Caco-2 (cell line): Measurements from ENCODE around the gene ACOT11. TPM values are rescaled to one million over a fixed set of nuclear protein-coding genes. Genes with fewer than 3 reads are reported as not detected.

Experiments
- BruUV-seq: library from RNA; stranded (reverse); fragments of 400-500 nt; replicated peaks from 2 replicates; lab custom pipeline; 2021; lab: Mats Ljungman, UMichigan
- CTCF ChIA-PET: fragments of 300-600 bp; sonication (Branson Sonifier 250); formaldehyde crosslinking; loops from one replicate; lab custom pipeline; 2022; ENCODE audit warnings: antibody characterized with exemption; lab: Charles Lee
- POLR2A ChIA-PET: fragments of 300-600 bp; sonication (Branson Sonifier 250); formaldehyde crosslinking; loops from one replicate; lab custom pipeline; 2022; ENCODE audit warnings: antibody characterized with exemption; lab: Charles Lee
- DNase-seq, 2 experiments: peaks; one replicate each; pipeline versions ENCODE4 v3.0.0 to v3.0.0-alpha.2; 2020 to 2022
- H3K27me3 ChIP-seq: replicated peaks from 2 replicates; pipeline ENCODE4 v1.6.0; 2011; ENCODE audit warnings: low read length; ENCODE audit not compliant: control insufficient read depth, insufficient read depth
- H3K36me3 ChIP-seq: 2 replicates; pipeline ENCODE4 v1.5.1; 2011; ENCODE audit warnings: low read length; ENCODE audit not compliant: control insufficient read depth, insufficient read depth
- H3K4me1 ChIP-seq: fragments of 250-450 bp; sonication (Bioruptor Pico); 2 replicates; pipeline ENCODE4 v1.5.1; 2020; ENCODE audit warnings: mild to moderate bottlenecking
- H3K4me3 ChIP-seq: 2 replicates; pipeline ENCODE4 v1.5.1; 2011; ENCODE audit warnings: low read depth, mild to moderate bottlenecking, control low read depth, low read length
- H3K9me3 ChIP-seq: fragments of 250-450 bp; sonication (Bioruptor Pico); 2 replicates; pipeline ENCODE4 v1.5.1; 2020; ENCODE audit warnings: mild to moderate bottlenecking, moderate library complexity
- H3K27ac Mint-ChIP-seq: one replicate; pipeline ENCODE4 v1.8.0; 2022; ENCODE audit warnings: mixed read lengths; ENCODE audit not compliant: unreplicated experiment
- H3K27me3 Mint-ChIP-seq: one replicate; pipeline ENCODE4 v1.8.0; 2022; ENCODE audit warnings: mixed read lengths; ENCODE audit not compliant: insufficient read depth, unreplicated experiment
- H3K36me3 Mint-ChIP-seq: one replicate; pipeline ENCODE4 v1.8.0; 2022; ENCODE audit warnings: mild to moderate bottlenecking, mixed read lengths; ENCODE audit not compliant: insufficient read depth, unreplicated experiment
- H3K4me1 Mint-ChIP-seq: one replicate; pipeline ENCODE4 v1.8.0; 2022; ENCODE audit warnings: low read depth, mixed read lengths; ENCODE audit not compliant: unreplicated experiment
- H3K4me3 Mint-ChIP-seq: one replicate; pipeline ENCODE4 v1.8.0; 2022; ENCODE audit warnings: mild to moderate bottlenecking, moderate library complexity, mixed read lengths; ENCODE audit not compliant: unreplicated experiment
- H3K9me3 Mint-ChIP-seq: one replicate; pipeline ENCODE4 v1.8.0; 2022; ENCODE audit warnings: mixed read lengths; ENCODE audit not compliant: unreplicated experiment
- CTCF ChIP-seq, 2 experiments: fragments of 200-600 bp in 1 of 2; IDR thresholded peaks; 1 replicate in 1 of 2; 2 replicates in 1 of 2; pipeline versions ENCODE4 v1.5.1 to v1.8.0; 2011 to 2022; ENCODE audit warnings: antibody characterized with exemption in 1 of 2, control low read depth in 1 of 2, inconsistent platforms in 1 of 2, low read depth in 1 of 2, low read length in 1 of 2, mild to moderate bottlenecking in 1 of 2, moderate library complexity in 1 of 2; ENCODE audit not compliant: insufficient read depth in 1 of 2, severe bottlenecking in 1 of 2, unreplicated experiment in 1 of 2
- intact Hi-C: fragments of 100-400 bp; cut with micrococcal nuclease; formaldehyde crosslinking; loops from one replicate; pipeline ENCODE4 v1.10.0; 2022; ENCODE audit not compliant: unreplicated experiment
- total RNA-seq: library from RNA; stranded (reverse); gene quantifications from 2 replicates; pipeline ENCODE4 v1.2.3, GENCODE V29; 2022

ACOT11 gene
- total RNA-seq, 1 experiment from 2014 or later: 4.1 TPM

- no peak for TF ChIP-seq CTCF (IDR thresholded peaks at IDR 0.05; ENCODE audit: insufficient read depth in 1 of 2, low read depth in 1 of 2, low read length in 1 of 2, severe bottlenecking in 1 of 2, unreplicated experiment in 1 of 2)
- no peak for DNase-seq
- Mint-ChIP-seq H3K9me3 (no peaks in the 10 kb centered on the region), H3K36me3 (no peaks in the 10 kb centered on the region), H3K27ac (no peak overlapping the region), H3K4me3 (no peak overlapping the region), H3K27me3 (no peaks in the 10 kb centered on the region), H3K4me1 (peaks cover 9% of the 10 kb centered on the region)
- ChIA-PET CTCF (interaction anchor here (0.6 kb wide), 1 partner anchor 47 kb away, joined by 7 read pairs; no protein-coding TSS in a partner anchor), POLR2A (no interaction called here)
- no peaks in the 10 kb centered on the region for H3K27me3 ChIP-seq
- H3K4me3 ChIP-seq: no peak overlapping the region
- no peaks in the 10 kb centered on the region for H3K36me3 ChIP-seq
- intact Hi-C loops: no loop called here
- H3K9me3 ChIP-seq: no peaks in the 10 kb centered on the region
- no TSS peak for BruUV-seq
- no peaks in the 10 kb centered on the region; the same call in 1 of the 2 replicates for H3K4me1 ChIP-seq
Observed at GRCh38 chr1:54546651-54547401, 1.2 kb upstream of the ACOT11 start.

- no peak for DNase-seq
- CTCF ChIA-PET: no interaction called here
Observed at GRCh38 chr1:54548389-54549044, 489 bp downstream of the ACOT11 start.

More at GRCh38 chr1:54548389-54549044, 489 bp downstream of the ACOT11 start:
- H3K4me1 Mint-ChIP-seq: no peaks in the 10 kb centered on the region
- Histone ChIP-seq H3K27me3 (no peaks in the 10 kb centered on the region), H3K36me3 (no peaks in the 10 kb centered on the region), H3K9me3 (no peaks in the 10 kb centered on the region), H3K4me1 (no peaks in the 10 kb centered on the region), H3K4me3 (no peak overlapping the region)
- POLR2A ChIA-PET: interaction anchor here (0.5 kb wide), 1 partner anchor 40 kb away, joined by 5 read pairs; no protein-coding TSS in a partner anchor
- no peaks in the 10 kb centered on the region for H3K36me3 Mint-ChIP-seq
- BruUV-seq: no TSS peak
- H3K27ac Mint-ChIP-seq: no peak overlapping the region
- H3K4me3 Mint-ChIP-seq: no peak overlapping the region
- no peaks in the 10 kb centered on the region for H3K27me3 Mint-ChIP-seq
- TF ChIP-seq CTCF (IDR thresholded peaks at IDR 0.05; ENCODE audit: insufficient read depth in 1 of 2, low read depth in 1 of 2, low read length in 1 of 2, severe bottlenecking in 1 of 2, unreplicated experiment in 1 of 2): no peak
- no peaks in the 10 kb centered on the region for H3K9me3 Mint-ChIP-seq
- intact Hi-C loops: no loop called here
